Erythroblast (primary cell): ENCODE measurements around the gene NBPF6.

Source experiments
- GATA1 ChIP-seq: IDR thresholded peaks from 2 replicates; pipeline ENCODE4 v1.6.1; 2011; ENCODE audit warnings: low read depth, mild to moderate bottlenecking, control low read depth, low read length, moderate library complexity
- POLR2A ChIP-seq: IDR thresholded peaks from 2 replicates; pipeline ENCODE4 v1.6.1; 2011; ENCODE audit warnings: mild to moderate bottlenecking, low read length

GRCh38 chr1:108502138-108502537 is 52.0 kb downstream of the NBPF6 start:
- TF ChIP-seq POLR2A = no peak
- TF ChIP-seq GATA1 = no peak
